NCI-H524 treated with DMSO at 0.1 percent for 48 hours (cell line): ENCODE results near the gene DOP1B.
"Not testable (repeated sequence)": the region's sequence is repeated elsewhere in the genome, so short reads cannot be mapped to it uniquely, and the experiment has no call there.

Experiments used
- DNase-seq: peaks from one replicate; lab custom pipeline; 2025; lab: John Stamatoyannopoulos, UW

The DOP1B gene

DNA sequence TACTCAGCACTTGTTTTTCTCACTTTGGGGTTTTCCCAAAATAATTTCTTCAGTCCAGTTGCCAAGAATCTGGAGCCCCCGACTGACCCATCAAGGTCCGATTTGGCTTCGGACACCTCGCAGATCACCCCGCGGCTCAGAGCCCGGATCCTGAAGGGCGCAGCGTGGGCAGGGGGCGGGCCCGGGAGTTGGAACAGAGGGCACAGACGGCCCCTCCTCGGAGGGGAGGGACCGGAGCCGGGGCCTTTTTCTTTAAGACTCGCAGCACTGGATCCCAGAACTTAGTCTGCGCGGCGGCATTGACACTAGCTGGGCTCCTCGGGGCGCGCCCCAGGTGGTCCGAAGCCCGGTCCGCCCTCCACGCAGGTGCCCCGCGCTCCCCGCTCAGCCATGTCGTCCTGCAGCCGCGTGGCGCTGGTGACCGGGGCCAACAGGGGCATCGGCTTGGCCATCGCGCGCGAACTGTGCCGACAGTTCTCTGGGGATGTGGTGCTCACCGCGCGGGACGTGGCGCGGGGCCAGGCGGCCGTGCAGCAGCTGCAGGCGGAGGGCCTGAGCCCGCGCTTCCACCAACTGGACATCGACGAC is 21.7 kb upstream of the DOP1B start, which contains the start of gene CBR3:
TSS of gene CBR3 (plus strand) at position 277 of the 588 bp plus-strand sequence. CDS start at position 391, 114 bp downstream.
- DNase-seq, result no peak

GRCh38 chr21:36135391-36136102 is 21.1 kb upstream of the DOP1B start:
- peak; percentile 40 for DNase-seq

DNA sequence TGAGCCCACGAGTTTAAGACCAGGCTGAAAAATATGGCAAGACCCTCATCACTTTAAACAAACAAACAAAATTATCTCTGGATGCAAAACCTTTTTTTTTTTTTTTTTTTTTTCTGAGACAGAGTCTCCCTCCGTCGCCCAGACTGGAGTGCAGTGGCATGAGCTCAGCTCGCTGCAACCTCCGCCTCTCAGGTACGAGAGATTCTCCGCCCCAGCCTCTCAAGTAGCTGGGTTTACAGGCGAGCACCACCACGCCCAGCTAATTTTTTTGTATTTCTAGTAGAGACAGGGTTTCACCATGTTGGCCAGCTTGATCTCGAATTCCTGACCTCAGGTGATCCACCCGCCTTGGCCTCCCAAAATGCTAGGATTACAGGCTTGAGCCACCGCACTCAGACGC is 16.8 kb upstream of the DOP1B start:
- not testable (repeated sequence) for DNase-seq

- peak; percentile 76 for DNase-seq
These were observed 15.1 kb upstream of the DOP1B start for GRCh38 chr21:36141513-36141925.

DNA sequence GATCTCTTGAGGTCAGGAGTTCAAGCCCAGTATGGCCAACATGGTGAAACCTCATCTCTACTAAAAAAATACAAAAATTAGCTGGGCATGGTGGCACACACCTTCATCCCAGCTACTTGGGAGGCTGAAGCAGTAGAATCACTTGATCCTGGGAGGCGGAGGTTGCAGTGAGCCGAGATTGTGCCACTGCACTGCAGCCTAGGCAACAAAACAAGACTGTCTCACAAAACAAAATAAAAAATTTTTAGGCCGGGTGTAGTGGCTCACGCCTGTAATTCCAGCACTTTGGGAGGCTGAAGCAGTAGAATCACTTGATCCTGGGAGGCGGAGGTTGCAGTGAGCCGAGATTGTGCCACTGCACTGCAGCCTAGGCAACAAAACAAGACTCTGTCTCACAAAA is 12.4 kb upstream of the DOP1B start:
- not testable (repeated sequence) for DNase-seq

- DNase-seq, result no peak
These were observed 11.4 kb upstream of the DOP1B start for GRCh38 chr21:36145259-36145658.

DNA sequence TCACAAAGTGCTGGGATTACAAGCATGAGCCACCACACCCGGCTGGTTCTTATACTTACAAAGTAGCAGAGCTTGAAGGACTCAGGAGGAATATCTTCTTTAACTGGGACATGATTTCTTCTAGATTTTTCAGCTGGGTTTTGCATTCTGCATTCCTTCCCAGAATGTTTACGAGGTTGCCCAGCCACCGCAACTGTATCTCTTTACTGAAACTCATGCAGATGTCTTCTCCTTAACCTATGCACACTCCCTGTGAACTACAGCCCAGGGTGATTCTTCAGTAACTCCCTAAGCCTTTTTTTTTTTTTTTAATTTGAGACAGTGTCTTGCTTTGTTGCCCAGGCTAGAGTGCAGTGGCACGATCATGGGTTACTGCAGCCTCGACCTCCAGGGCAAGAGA is 8.7 kb upstream of the DOP1B start:
- no peak for DNase-seq

DNA sequence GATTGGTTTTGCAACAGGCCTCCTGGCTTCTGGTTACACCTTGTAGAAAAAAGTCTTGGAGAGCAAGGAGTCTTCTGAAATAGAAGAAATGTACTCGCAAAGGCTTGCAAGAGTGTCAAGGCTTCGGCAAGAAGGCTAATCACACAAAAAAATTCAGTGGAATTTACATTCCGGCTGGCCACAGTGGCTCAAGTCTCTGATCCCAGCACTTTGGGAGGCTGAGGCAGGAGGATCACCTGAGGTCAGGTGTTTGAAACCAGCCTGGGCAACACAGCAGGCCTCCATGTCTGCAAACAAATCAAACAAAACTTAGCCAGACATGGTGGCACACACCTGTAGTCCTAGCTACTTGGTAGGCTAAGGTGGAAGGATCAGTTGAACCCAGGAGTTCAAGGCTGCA is 7.7 kb upstream of the DOP1B start:
- no peak for DNase-seq

- no peak for DNase-seq
These were observed 6.6 kb upstream of the DOP1B start for GRCh38 chr21:36149788-36150711.

DNA sequence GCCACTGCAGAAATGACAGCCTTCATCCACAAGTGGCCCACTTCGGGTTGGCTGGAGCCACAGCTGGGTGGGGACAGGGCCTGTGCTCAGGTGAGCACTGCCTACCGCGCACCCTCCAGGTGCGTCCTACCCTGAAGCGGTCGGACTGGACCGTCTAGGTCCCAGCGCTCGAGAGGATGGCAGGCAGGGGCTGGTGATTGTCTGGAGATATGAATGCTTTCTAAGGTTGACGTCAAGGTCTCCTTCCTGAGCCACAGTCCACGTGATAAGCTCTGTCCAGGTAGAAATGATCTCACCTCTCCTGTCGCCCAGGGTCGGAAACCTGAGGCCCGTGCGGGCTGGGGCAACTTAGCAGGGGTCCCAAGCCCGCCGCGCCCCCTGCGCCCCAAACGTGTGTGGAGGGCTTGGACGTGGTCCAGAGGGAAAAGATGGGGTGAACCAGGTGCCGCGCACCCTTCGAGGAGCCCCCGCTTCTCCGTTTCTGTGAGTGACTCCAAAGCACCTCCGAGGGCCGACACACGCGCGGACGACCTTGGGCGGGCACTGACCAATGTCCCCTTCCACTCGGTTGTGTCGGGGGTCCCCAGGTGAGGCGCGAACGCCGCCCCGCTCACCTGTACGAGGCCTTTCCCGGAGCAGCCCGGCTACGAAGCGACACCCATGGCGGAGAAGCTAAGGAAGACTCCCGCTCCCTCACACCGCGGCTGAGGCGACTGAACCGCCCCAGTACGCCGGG is 853 bp upstream of the DOP1B start:
- DNase-seq, result no peak

GRCh38 chr21:36156339-36156814 is 247 bp upstream of the DOP1B start:
- DNase-seq, result peak; percentile 81

DNA sequence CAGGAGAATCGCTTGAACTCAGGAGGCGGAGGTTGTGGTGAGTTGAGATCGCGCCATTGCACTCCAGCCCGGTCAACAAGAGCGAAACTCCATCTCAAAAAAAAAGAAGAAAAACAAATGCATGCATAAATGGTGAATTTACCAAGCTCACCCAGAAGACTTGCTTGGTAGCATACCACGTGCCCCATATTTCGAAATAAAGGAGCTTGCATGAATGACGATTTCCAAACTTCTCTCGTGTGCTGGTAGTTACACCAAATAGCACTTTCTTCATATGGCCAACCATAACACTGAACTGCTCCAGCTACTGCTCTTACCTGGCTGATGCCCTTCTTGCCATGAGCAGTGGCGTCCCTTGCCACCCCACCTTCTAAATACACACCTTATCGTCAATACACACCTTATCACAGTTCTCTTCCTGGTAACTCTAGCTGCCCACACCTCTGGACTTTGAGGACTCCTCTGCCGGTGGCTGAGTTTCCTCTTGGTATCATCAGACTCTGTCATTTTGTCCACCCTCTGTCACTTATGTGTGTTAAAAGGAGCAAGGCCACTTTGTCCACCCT is 2.8 kb downstream of the DOP1B start:
- no peak for DNase-seq

GRCh38 chr21:36160850-36161178 is 4.2 kb downstream of the DOP1B start:
- DNase-seq, result no peak

DNA sequence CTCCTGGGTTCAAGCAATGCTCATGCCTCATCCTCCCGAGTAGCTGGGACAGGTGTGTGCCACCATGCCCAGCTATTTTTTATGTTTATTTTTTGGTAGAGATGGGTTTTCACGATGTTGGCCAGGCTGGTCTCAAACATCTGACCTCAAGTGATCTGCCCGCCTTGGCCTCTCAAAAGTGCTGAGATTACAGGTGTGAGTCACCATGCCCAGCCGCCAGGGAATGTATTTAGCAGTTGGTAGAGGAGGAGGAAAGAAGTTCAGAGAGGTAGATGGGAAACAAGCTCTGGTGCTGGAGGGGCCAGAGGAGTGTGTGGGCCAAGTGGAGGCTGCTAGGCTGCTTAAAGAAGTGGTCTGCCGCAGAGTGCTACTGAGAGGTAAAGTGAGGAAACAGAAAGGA is 6.0 kb downstream of the DOP1B start:
- DNase-seq, result no peak

GRCh38 chr21:36163750-36164741 is 7.4 kb downstream of the DOP1B start:
- no peak for DNase-seq

GRCh38 chr21:36165356-36165755 is 8.7 kb downstream of the DOP1B start:
- no peak for DNase-seq

GRCh38 chr21:36166705-36167104 is 10.1 kb downstream of the DOP1B start:
- DNase-seq, result no peak

GRCh38 chr21:36167541-36167940 is 10.9 kb downstream of the DOP1B start:
- DNase-seq, result no peak

GRCh38 chr21:36169470-36170128 is 13.0 kb downstream of the DOP1B start:
- no peak for DNase-seq

DNA sequence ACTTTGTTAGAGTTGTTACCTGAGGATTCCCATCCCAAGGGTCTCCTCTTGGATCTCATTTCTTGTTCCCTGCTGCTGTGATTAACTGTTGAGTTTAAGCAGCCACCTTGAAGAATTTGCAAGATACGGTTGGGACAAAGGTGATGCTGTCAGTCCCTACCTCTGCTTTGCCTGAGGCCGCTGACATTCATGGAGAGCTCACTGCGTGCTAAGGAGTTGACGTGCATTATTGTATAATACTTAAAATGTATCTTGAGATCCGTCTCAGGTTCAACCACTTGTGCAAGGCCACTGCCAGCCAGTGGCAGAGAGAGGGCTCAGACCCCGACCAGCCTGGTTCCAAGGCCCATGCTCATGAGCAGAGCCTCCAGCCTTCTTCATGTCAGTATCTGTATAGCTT is 14.2 kb downstream of the DOP1B start:
- DNase-seq, result no peak
